Pancreas (tissue), 10 donors: ENCODE measurements around the gene ARL13B. TPM values are rescaled to one million over a fixed set of nuclear protein-coding genes. Genes with fewer than 3 reads are reported as not detected.

ENCODE experiments used
- ATAC-seq, 4 donors: fragments of 200-7000 bp; cut with Tn5 transposase; one replicate each; pipeline versions ENCODE4 v1.8.0 to v1.9.1; 2020; ENCODE audit warnings: mild to moderate bottlenecking in 4 of 4, moderate library complexity in 4 of 4
- DNase-seq, 6 donors: peaks; one replicate each; pipeline ENCODE4 v3.0.0-alpha.2; 2020
- FAIRE-seq: peaks from 2 replicates; lab custom pipeline; 2012; peaks lifted over from hg19 to GRCh38; lab: Jason Lieb, UNC
- H3K27ac ChIP-seq, 4 donors: fragments of 200-600 bp; sonication (generic); 1 replicate in 3 of 4; 2 replicates in 1 of 4; pipeline versions ENCODE4 v1.5.0 to v1.8.0; 2020
- H3K27me3 ChIP-seq, 4 donors: fragments of 200-600 bp; one replicate each; pipeline ENCODE4 v1.8.0; 2021
- H3K36me3 ChIP-seq, 3 donors: fragments of 200-600 bp; sonication (generic) in 1 of 3; one replicate each; pipeline versions ENCODE4 v1.5.0 to v1.8.0; 2020 to 2021
- H3K4me1 ChIP-seq, 3 donors: fragments of 200-600 bp; one replicate each; pipeline ENCODE4 v1.8.0; 2021
- H3K4me3 ChIP-seq, 4 donors: fragments of 200-600 bp; sonication (generic) in 2 of 4; one replicate each; pipeline versions ENCODE4 v1.5.0 to v1.8.0; 2020 to 2021
- H3K9me3 ChIP-seq, 4 donors: fragments of 200-600 bp; one replicate each; pipeline ENCODE4 v1.8.0; 2021
- CTCF ChIP-seq, 4 donors: fragments of 200-600 bp; sonication (generic) in 3 of 4; IDR thresholded peaks; one replicate each; pipeline versions ENCODE4 v1.5.0 to v1.8.0; 2021; ENCODE audit warnings: antibody characterized with exemption in 4 of 4
- WGBS, 2 donors: extraction: QIAGEN DNeasy Blood & Tissue Kit; methylation state at CpG; one replicate each; pipeline ENCODE4 v1.1.7; 2013; 5-methylcytosine and 5-hydroxymethylcytosine counted together
- intact Hi-C, 3 donors: fragments of 100-400 bp; cut with DNase I; formaldehyde crosslinking; loops; one replicate each; pipeline versions ENCODE4 v1.11.1 to v1.14.2; 2022
- polyA plus RNA-seq, 2 donors: library from polyadenylated mRNA; stranded (reverse); fragments of 200-250 nt; gene quantifications; one replicate each; pipeline ENCODE4 v1.2.3, GENCODE V29; 2013
- total RNA-seq, 6 donors: library from RNA; stranded (reverse); fragmentation: NEBNext Ultra II Directional in 4 of 6; extraction: Animal tissue kit (Norgen Biotek cat#: 25700) in 4 of 6; gene quantifications; one replicate each; pipeline versions ENCODE4 v1.2.1 to v1.2.4, GENCODE V29; 2021 to 2023
- donor health status: healthy with polysubstance abuse.
- donor health status: DM: no; HTN: no; CAD: no; lungs with moderate emphysema.
- donor health status: DM: no; HTN: no; CAD: no.
- donor health status: control.
- donor health status: control.
- donor health status: Bipolar disorder and iron deficiency.
- donor health status: DM: yes; HTN: yes; CAD: no.
- donor health status: DM: no; HTN: no; CAD: no.
- donor health status: DM: no; HTN: no; CAD: no.
- donor health status: DM: yes; HTN: yes; CAD: no.

ARL13B gene
- total and polyA plus RNA-seq, 8 donors: 1.9 to 6.1 (median 3.1) TPM

GRCh38 chr3:94063496-94064119, 83.7 kb downstream of the ARL13B start:
- Histone ChIP-seq H3K9me3 (no peaks in the 10 kb centered on the region), H3K4me1 (peaks cover 5 to 27% (median 22%) of the 10 kb centered on the region in 3 donors), H3K27me3 (no peaks in the 10 kb centered on the region), H3K4me3 (peak overlapping the region; percentile 35 to 74 (median 54)), H3K27ac (peak overlapping the region; percentile 79 to 99 (median 93)), H3K36me3 (no peaks in the 10 kb centered on the region)
- peak in 1 of 4 donors; percentile 20 for ATAC-seq
- DNase-seq: no peak
- intact Hi-C loops: loop anchor here in 2 of 3 donors (10.0 kb wide), 2 partner anchors 49 to 59 kb away; no protein-coding TSS in a partner anchor
- 42 to 48% methylated on average over 17 of the region's 17 CpGs for WGBS, 2 donors
- TF ChIP-seq CTCF (IDR thresholded peaks at IDR 0.05): no peak
- FAIRE-seq: no peak

GRCh38 chr3:94064243-94064860, 84.4 kb downstream of the ARL13B start:
- no peak for FAIRE-seq
- ATAC-seq: no peak
- no peak for TF ChIP-seq CTCF (IDR thresholded peaks at IDR 0.05)
- Histone ChIP-seq H3K4me1 (peaks cover 5 to 27% (median 22%) of the 10 kb centered on the region in 3 donors), H3K27ac (no peak overlapping the region), H3K27me3 (no peaks in the 10 kb centered on the region), H3K36me3 (no peaks in the 10 kb centered on the region), H3K9me3 (no peaks in the 10 kb centered on the region), H3K4me3 (peak overlapping the region in 2 of 4 donors; percentile 58 to 74)
- DNase-seq: no peak
- WGBS, 2 donors: 71 to 75% methylated on average over 6 of the region's 6 CpGs
- intact Hi-C loops: loop anchor here in 2 of 3 donors (10.0 kb wide), 2 partner anchors 50 to 60 kb away; no protein-coding TSS in a partner anchor

GRCh38 chr3:94065122-94065521, 85.2 kb downstream of the ARL13B start:
- FAIRE-seq: no peak
- peaks cover 5 to 27% (median 22%) of the 10 kb centered on the region in 3 donors for H3K4me1 ChIP-seq
- no peaks in the 10 kb centered on the region for H3K9me3 ChIP-seq
- intact Hi-C loops: loop anchor here in 2 of 3 donors (10.0 kb wide), 2 partner anchors 50 to 60 kb away; no protein-coding TSS in a partner anchor
- WGBS, 2 donors: 39 to 64% methylated on average over 1 of the region's 1 CpG
- H3K36me3 ChIP-seq: no peaks in the 10 kb centered on the region
- no peak for ATAC-seq
- TF ChIP-seq CTCF (IDR thresholded peaks at IDR 0.05): no peak
- H3K27ac ChIP-seq: no peak overlapping the region
- no peaks in the 10 kb centered on the region for H3K27me3 ChIP-seq
- DNase-seq: no peak
- no peak overlapping the region for H3K4me3 ChIP-seq

- Histone ChIP-seq H3K36me3 (no peaks in the 10 kb centered on the region), H3K27ac (no peak overlapping the region), H3K9me3 (no peaks in the 10 kb centered on the region), H3K4me1 (peaks cover 5 to 27% (median 22%) of the 10 kb centered on the region in 3 donors), H3K4me3 (no peak overlapping the region), H3K27me3 (no peaks in the 10 kb centered on the region)
- TF ChIP-seq CTCF (IDR thresholded peaks at IDR 0.05): no peak
- ATAC-seq (no peak), FAIRE-seq (no peak), DNase-seq (no peak)
- intact Hi-C loops: loop anchor here in 2 of 3 donors (10.0 kb wide), 2 partner anchors 51 to 61 kb away; no protein-coding TSS in a partner anchor
- 86 to 100% methylated on average over 1 of the region's 1 CpG for WGBS, 2 donors
Observed at GRCh38 chr3:94065819-94066480, 86.0 kb downstream of the ARL13B start.
